Psoas muscle (tissue), 8 donors: ENCODE data around the gene RPS23. TPM values are rescaled to one million over a fixed set of nuclear protein-coding genes. Genes with fewer than 3 reads are reported as not detected.

ENCODE experiments used
- ATAC-seq, 4 donors: fragments of 200-7000 bp; cut with Tn5 transposase; one replicate each; pipeline ENCODE4 v1.9.1; 2020; ENCODE audit warnings: moderate library complexity in 3 of 4, mild to moderate bottlenecking in 2 of 4
- DNase-seq, 2 donors: peaks; one replicate each; pipeline ENCODE4 v3.0.0-alpha.2; 2020
- H3K27ac ChIP-seq: fragments of 200-600 bp; one replicate; pipeline ENCODE4 v1.8.0; 2022
- H3K27me3 ChIP-seq, 3 donors: fragments of 200-600 bp in 1 of 3; one replicate each; pipeline versions ENCODE4 v1.6.1 to v1.8.0; 2013 to 2022; ENCODE audit warnings: low read length in 2 of 3, mild to moderate bottlenecking in 2 of 3, moderate library complexity in 1 of 3; ENCODE audit not compliant: insufficient read depth in 3 of 3
- H3K36me3 ChIP-seq, 2 donors: fragments of 200-600 bp in 1 of 2; one replicate each; pipeline versions ENCODE4 v1.6.1 to v1.8.0; 2013 to 2022; ENCODE audit warnings: low read depth in 1 of 2, mild to moderate bottlenecking in 1 of 2, moderate library complexity in 1 of 2; ENCODE audit not compliant: insufficient read depth in 1 of 2
- H3K4me1 ChIP-seq: fragments of 200-600 bp; one replicate; pipeline ENCODE4 v1.8.0; 2022
- H3K4me3 ChIP-seq: fragments of 200-600 bp; one replicate; pipeline ENCODE4 v1.8.0; 2022; ENCODE audit warnings: mild to moderate bottlenecking
- H3K9me3 ChIP-seq: fragments of 200-600 bp; one replicate; pipeline ENCODE4 v1.8.0; 2022
- CTCF ChIP-seq: fragments of 200-600 bp; IDR thresholded peaks from one replicate; pipeline ENCODE4 v1.8.0; 2022; ENCODE audit warnings: antibody characterized with exemption
- WGBS, 3 donors: extraction: QIAGEN DNeasy Blood & Tissue Kit; methylation state at CpG; one replicate each; pipeline versions ENCODE4 v1.1.6 to v1.1.7; 2013; 5-methylcytosine and 5-hydroxymethylcytosine counted together
- intact Hi-C, 2 donors: fragments of 100-400 bp; cut with DNase I; formaldehyde crosslinking; loops; one replicate each; pipeline versions ENCODE4 v1.11.0 to v1.14.2; 2022
- polyA plus RNA-seq, 3 donors: library from polyadenylated mRNA; stranded (reverse); fragments of 200-250 nt; gene quantifications; one replicate each; pipeline ENCODE4 v1.2.3, GENCODE V29; 2013
- total RNA-seq, 4 donors: library from RNA; stranded (reverse); fragmentation: NEBNext Ultra II Directional in 2 of 4; extraction: Animal tissue kit (Norgen Biotek cat#: 25700) in 2 of 4; gene quantifications; one replicate each; pipeline versions ENCODE4 v1.2.1 to v1.2.4, GENCODE V29; 2021 to 2023
- donor health status: healthy with polysubstance abuse.
- donor health status: DM: no; HTN: no; CAD: no; lungs with moderate emphysema.
- donor health status: Bipolar disorder and iron deficiency.
- donor health status: healthy.
- donor health status: DM: yes; HTN: yes; CAD: no.
- donor health status: DM: no; HTN: no; CAD: no.
- donor health status: DM: no; HTN: no; CAD: no.
- donor health status: DM: yes; HTN: yes; CAD: no.

Gene RPS23
- total and polyA plus RNA-seq, 7 donors, result 1,381 to 4,268 (median 2,201) TPM

GRCh38 chr5:82287625-82288024, 9.5 kb upstream of the RPS23 start:
- TF ChIP-seq CTCF, result no peak
- H3K27me3 ChIP-seq, result no peaks in the 10 kb centered on the region
- no peaks in the 10 kb centered on the region for H3K36me3 ChIP-seq
- ATAC-seq (no peak), DNase-seq (no peak)
- no peaks in the 10 kb centered on the region for H3K4me1 ChIP-seq
- no peak overlapping the region for H3K27ac ChIP-seq
- H3K4me3 ChIP-seq, result no peak overlapping the region
- no peaks in the 10 kb centered on the region for H3K9me3 ChIP-seq
- WGBS, 3 donors, result 55 to 71% (median 56%) methylated on average over 3 of the region's 3 CpGs
- intact Hi-C loops, result no loop called here

- TF ChIP-seq CTCF, result no peak
- ATAC-seq, result no peak
- WGBS, 3 donors, result 95 to 97% (median 97%) methylated on average over 6 of the region's 6 CpGs
Measured at GRCh38 chr5:82285206-82285605, 7.1 kb upstream of the RPS23 start.

GRCh38 chr5:82283893-82284292, 5.7 kb upstream of the RPS23 start:
- Histone ChIP-seq H3K36me3 (no peaks in the 10 kb centered on the region), H3K27me3 (no peaks in the 10 kb centered on the region), H3K4me3 (no peak overlapping the region), H3K9me3 (no peaks in the 10 kb centered on the region), H3K27ac (no peak overlapping the region), H3K4me1 (no peaks in the 10 kb centered on the region)
- ATAC-seq (no peak), DNase-seq (no peak)
- TF ChIP-seq CTCF, result no peak
- WGBS, 3 donors, result 83 to 88% (median 84%) methylated on average over 2 of the region's 2 CpGs
- intact Hi-C loops, result no loop called here

More at GRCh38 chr5:82285206-82285605, 7.1 kb upstream of the RPS23 start:
- no peak overlapping the region for H3K4me3 ChIP-seq
- no peaks in the 10 kb centered on the region for H3K9me3 ChIP-seq
- H3K36me3 ChIP-seq, result no peaks in the 10 kb centered on the region
- no peak overlapping the region for H3K27ac ChIP-seq
- no peak for DNase-seq
- H3K4me1 ChIP-seq, result no peaks in the 10 kb centered on the region
- no peaks in the 10 kb centered on the region for H3K27me3 ChIP-seq
- intact Hi-C loops, result no loop called here

GRCh38 chr5:82278711-82279370, 687 bp upstream of the RPS23 start:
- intact Hi-C loops, result no loop called here
- H3K9me3 ChIP-seq, result no peaks in the 10 kb centered on the region
- 21 to 41% (median 27%) methylated on average over 19 of the region's 19 CpGs for WGBS, 3 donors
- peak in 1 of 4 donors; percentile 4 for ATAC-seq
- peak in 1 of 2 donors; percentile 54 for DNase-seq
- H3K27ac ChIP-seq, result peak overlapping the region; percentile 93
- peaks cover 10% of the 10 kb centered on the region for H3K4me1 ChIP-seq
- H3K36me3 ChIP-seq, result peaks cover 0 to 34% of the 10 kb centered on the region in 2 donors
- no peaks in the 10 kb centered on the region for H3K27me3 ChIP-seq
- no peak for TF ChIP-seq CTCF
- H3K4me3 ChIP-seq, result peak overlapping the region; percentile 84

GRCh38 chr5:82277613-82277986, 554 bp downstream of the RPS23 start:
- intact Hi-C loops, result no loop called here
- Histone ChIP-seq H3K4me3 (peak overlapping the region; percentile 84), H3K36me3 (peaks cover 0 to 44% of the 10 kb centered on the region in 2 donors), H3K27ac (peak overlapping the region; percentile 93), H3K9me3 (no peaks in the 10 kb centered on the region), H3K4me1 (peaks cover 14% of the 10 kb centered on the region), H3K27me3 (no peaks in the 10 kb centered on the region)
- TF ChIP-seq CTCF, result no peak
- 1 to 2% (median 2%) methylated on average over 15 of the region's 15 CpGs for WGBS, 3 donors
- ATAC-seq (peak in 2 of 4 donors; percentile 1), DNase-seq (no peak)
